K562 (cell line): ENCODE measurements around the gene PPIE. TPM values are rescaled to one million over a fixed set of nuclear protein-coding genes. Genes with fewer than 3 reads are reported as not detected.

Experiments used
- ARID1B ChIP-seq: fragments of 450-650 bp; IDR thresholded peaks from 2 replicates; pipeline ENCODE4 v1.6.1; 2016; ENCODE audit warnings: antibody characterized with exemption, mild to moderate bottlenecking, inconsistent platforms
- CHD1 ChIP-seq: fragments of 200-600 bp; sonication (generic); IDR thresholded peaks from one replicate; pipeline ENCODE4 v1.6.1; 2012; ENCODE audit warnings: mild to moderate bottlenecking, moderate library complexity, low read length, inconsistent platforms
- ETS2 ChIP-seq: IDR thresholded peaks from 2 replicates; pipeline ENCODE4 v1.6.1; 2016; ENCODE audit warnings: borderline replicate concordance, missing genetic modification characterization, mild to moderate bottlenecking, moderate library complexity, missing compliant biosample characterization; ENCODE audit not compliant: poor library complexity, severe bottlenecking
- HDAC3 ChIP-seq: fragments of 450-650 bp; IDR thresholded peaks from 2 replicates; pipeline ENCODE4 v1.6.1; 2018; ENCODE audit warnings: borderline replicate concordance, mild to moderate bottlenecking, moderate library complexity; ENCODE audit not compliant: partially characterized antibody
- ILK ChIP-seq: fragments of 450-650 bp; IDR thresholded peaks from 2 replicates; pipeline ENCODE4 v1.6.1; 2016; ENCODE audit warnings: missing genetic modification characterization, low read depth, mild to moderate bottlenecking, missing compliant biosample characterization, moderate library complexity, borderline replicate concordance
- MCM7 ChIP-seq, 2 experiments: fragments of 450-650 bp; IDR thresholded peaks; 2 replicates each; pipeline ENCODE4 v1.6.1; 2016 to 2018
- MTA3 ChIP-seq: fragments of 450-650 bp; formaldehyde crosslinking; IDR thresholded peaks from 2 replicates; pipeline ENCODE4 v1.6.1; 2017; ENCODE audit warnings: mild to moderate bottlenecking, borderline replicate concordance
- NFYB ChIP-seq: IDR thresholded peaks from 2 replicates; pipeline ENCODE4 v1.6.1; 2011; ENCODE audit warnings: mild to moderate bottlenecking, moderate library complexity; ENCODE audit not compliant: insufficient read length; ENCODE audit errors: extremely low read depth
- NR2C2 ChIP-seq, 2 experiments: fragments of 200-800 bp in 1 of 2; sonication (Bioruptor generic) in 1 of 2; sonication (generic) in 1 of 2; formaldehyde crosslinking in 1 of 2; IDR thresholded peaks; 2 replicates each; pipeline versions ENCODE4 v1.6.1 to v1.8.0; 2016 to 2022; ENCODE audit warnings: mild to moderate bottlenecking in 1 of 2, missing compliant biosample characterization in 1 of 2, missing genetic modification characterization in 1 of 2, missing genetic modification reagents in 1 of 2
- POLR2AphosphoS2 ChIP-seq: IDR thresholded peaks from 2 replicates; pipeline ENCODE4 v1.6.1; 2012; ENCODE audit warnings: low read length, improper control_type of control experiment
- RBM39 ChIP-seq: fragments of 200-400 bp; formaldehyde crosslinking; optimal IDR thresholded peaks from 2 replicates; pipeline ENCODE3; 2018; ENCODE audit warnings: low read depth, low read length
- WHSC1 ChIP-seq: IDR thresholded peaks from one replicate; pipeline ENCODE4 v1.6.1; 2012; ENCODE audit warnings: low read length, control low read depth, inconsistent platforms
- polyA plus RNA-seq, 8 experiments: library from polyadenylated mRNA; depleted of rRNA in 4 of 8; stranded (reverse) in 5 of 8; unstranded in 3 of 8; fragments of >200 nt; fragmentation: Nextera tagmentation in 2 of 8; fragmentation: Illumina TruSeq in 1 of 8; extraction: Ambion mirVana in 2 of 8; extraction: Trizol in 1 of 8; gene quantifications; 2 replicates each; pipeline versions ENCODE4 v1.2.1 to v1.2.3, GENCODE V29; 2011 to 2014; ENCODE audit warnings: inconsistent platforms in 1 of 8, missing spikeins in 1 of 8
- total RNA-seq, 7 experiments: library from RNA; depleted of rRNA in 6 of 7; stranded (reverse); fragments of >200 nt in 6 of 7; fragmentation: Illumina TruSeq in 2 of 7; extraction: Trizol in 2 of 7; gene quantifications; 2 replicates each; pipeline versions ENCODE4 v1.2.1 to v1.2.3, GENCODE V29; 2011 to 2021; ENCODE audit warnings: low replicate concordance in 1 of 7
- TF ChIP-seq, protein P1 (sequence below): sonication (generic); formaldehyde crosslinking; IDR thresholded peaks from 2 replicates; pipeline ENCODE4 v1.8.0; 2022; ENCODE audit warnings: mild to moderate bottlenecking, missing genetic modification reagents, borderline replicate concordance
- TF ChIP-seq, protein P2 (sequence below), 2 experiments: IDR thresholded peaks; 2 replicates each; pipeline ENCODE4 v1.6.1; 2012; ENCODE audit warnings: improper control_type of control experiment in 2 of 2, low read depth in 2 of 2, low read length in 2 of 2, borderline replicate concordance in 1 of 2
- TF ChIP-seq, protein P3 (sequence below): fragments of 250-450 bp; sonication (Bioruptor Pico); IDR thresholded peaks from 2 replicates; pipeline ENCODE4 v1.4.0; 2020

Gene PPIE
- total and polyA plus RNA-seq, 9 of the 15 experiments (the other 6 are each of a cell fraction or from before 2014, with no cell fraction given) = 75.4 to 444 (median 131) TPM

DNA sequence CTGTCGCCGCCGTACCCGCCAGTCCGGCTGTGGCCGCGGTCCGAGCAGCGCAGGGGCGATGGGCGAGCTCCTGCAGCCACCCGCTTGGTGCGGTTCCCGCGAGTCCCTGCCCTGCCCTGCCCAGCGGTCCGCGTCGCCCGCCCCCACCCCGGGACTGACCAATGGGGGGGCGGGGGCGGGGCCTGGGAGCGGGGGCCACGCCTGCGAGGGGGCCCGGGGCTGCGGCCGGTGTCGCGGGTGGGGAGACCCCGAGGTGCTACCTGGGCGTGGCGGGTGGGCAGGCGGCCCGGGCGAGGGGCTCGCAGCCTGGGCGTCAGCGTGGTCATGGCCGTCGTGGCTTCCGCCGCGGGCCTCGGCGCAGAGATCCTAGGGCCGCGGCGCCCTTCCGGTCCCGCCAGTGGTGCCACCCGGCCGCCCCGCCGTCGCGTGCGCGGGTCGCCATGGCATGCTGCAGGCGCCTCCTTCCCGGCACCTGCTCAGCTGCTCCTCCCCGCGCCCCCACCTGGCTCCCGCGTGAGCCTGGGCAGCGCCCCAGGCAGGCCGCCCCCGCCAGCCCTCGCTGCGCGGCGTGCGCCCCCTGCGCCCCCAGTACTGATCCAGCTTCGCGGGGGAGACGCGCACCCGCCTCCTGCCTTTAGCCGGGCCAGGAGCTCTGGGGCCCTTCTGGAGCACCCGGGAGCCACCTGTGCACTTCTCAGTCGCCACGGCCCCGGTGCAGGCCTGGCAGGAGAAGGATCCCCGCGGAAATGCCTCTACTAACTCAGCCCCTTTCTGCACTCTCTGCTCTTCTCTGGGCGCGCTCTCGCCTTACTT lies 50.3 kb downstream of the PPIE start, which contains the start of gene BMP8B (continued):
- TF ChIP-seq, protein P1, sequence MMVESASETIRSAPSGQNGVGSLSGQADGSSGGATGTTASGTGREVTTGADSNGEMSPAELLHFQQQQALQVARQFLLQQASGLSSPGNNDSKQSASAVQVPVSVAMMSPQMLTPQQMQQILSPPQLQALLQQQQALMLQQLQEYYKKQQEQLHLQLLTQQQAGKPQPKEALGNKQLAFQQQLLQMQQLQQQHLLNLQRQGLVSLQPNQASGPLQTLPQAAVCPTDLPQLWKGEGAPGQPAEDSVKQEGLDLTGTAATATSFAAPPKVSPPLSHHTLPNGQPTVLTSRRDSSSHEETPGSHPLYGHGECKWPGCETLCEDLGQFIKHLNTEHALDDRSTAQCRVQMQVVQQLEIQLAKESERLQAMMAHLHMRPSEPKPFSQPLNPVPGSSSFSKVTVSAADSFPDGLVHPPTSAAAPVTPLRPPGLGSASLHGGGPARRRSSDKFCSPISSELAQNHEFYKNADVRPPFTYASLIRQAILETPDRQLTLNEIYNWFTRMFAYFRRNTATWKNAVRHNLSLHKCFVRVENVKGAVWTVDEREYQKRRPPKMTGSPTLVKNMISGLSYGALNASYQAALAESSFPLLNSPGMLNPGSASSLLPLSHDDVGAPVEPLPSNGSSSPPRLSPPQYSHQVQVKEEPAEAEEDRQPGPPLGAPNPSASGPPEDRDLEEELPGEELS (CRISPR knock-in tag) = peak; percentile 39; the same call in 1 of the 2 replicates
- no peak for TF ChIP-seq ARID1B
- TF ChIP-seq, protein P2, sequence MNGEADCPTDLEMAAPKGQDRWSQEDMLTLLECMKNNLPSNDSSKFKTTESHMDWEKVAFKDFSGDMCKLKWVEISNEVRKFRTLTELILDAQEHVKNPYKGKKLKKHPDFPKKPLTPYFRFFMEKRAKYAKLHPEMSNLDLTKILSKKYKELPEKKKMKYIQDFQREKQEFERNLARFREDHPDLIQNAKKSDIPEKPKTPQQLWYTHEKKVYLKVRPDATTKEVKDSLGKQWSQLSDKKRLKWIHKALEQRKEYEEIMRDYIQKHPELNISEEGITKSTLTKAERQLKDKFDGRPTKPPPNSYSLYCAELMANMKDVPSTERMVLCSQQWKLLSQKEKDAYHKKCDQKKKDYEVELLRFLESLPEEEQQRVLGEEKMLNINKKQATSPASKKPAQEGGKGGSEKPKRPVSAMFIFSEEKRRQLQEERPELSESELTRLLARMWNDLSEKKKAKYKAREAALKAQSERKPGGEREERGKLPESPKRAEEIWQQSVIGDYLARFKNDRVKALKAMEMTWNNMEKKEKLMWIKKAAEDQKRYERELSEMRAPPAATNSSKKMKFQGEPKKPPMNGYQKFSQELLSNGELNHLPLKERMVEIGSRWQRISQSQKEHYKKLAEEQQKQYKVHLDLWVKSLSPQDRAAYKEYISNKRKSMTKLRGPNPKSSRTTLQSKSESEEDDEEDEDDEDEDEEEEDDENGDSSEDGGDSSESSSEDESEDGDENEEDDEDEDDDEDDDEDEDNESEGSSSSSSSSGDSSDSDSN (IDR thresholded peaks at IDR 0.05; ENCODE audit: borderline replicate concordance in 1 of 2, low read depth in 2 of 2, low read length in 2 of 2) = 0 out of 4 replicates have a peak, but pooled peaks of 1 of the 2 experiments have one; percentile 27
- TF ChIP-seq MTA3 = 0 out of 2 replicates have a peak, but pooled peaks have one; percentile 50
- no peak for TF ChIP-seq POLR2AphosphoS2
- TF ChIP-seq CHD1 = no peak
- no peak for TF ChIP-seq RBM39
- peak; percentile 52; the same call in 1 of the 2 replicates for TF ChIP-seq NR2C2 (CRISPR knock-in tag; IDR thresholded peaks at IDR 0.05)
- TF ChIP-seq NR2C2 (tag; IDR thresholded peaks at IDR 0.05) = peak; percentile 53; the same call in 1 of the 2 replicates
- TF ChIP-seq ETS2 (tag) = peak; percentile 47
- no peak for TF ChIP-seq HDAC3
- TF ChIP-seq WHSC1 = no peak
- TF ChIP-seq MCM7 (IDR thresholded peaks at IDR 0.05) = no peak
- TF ChIP-seq, protein P3, sequence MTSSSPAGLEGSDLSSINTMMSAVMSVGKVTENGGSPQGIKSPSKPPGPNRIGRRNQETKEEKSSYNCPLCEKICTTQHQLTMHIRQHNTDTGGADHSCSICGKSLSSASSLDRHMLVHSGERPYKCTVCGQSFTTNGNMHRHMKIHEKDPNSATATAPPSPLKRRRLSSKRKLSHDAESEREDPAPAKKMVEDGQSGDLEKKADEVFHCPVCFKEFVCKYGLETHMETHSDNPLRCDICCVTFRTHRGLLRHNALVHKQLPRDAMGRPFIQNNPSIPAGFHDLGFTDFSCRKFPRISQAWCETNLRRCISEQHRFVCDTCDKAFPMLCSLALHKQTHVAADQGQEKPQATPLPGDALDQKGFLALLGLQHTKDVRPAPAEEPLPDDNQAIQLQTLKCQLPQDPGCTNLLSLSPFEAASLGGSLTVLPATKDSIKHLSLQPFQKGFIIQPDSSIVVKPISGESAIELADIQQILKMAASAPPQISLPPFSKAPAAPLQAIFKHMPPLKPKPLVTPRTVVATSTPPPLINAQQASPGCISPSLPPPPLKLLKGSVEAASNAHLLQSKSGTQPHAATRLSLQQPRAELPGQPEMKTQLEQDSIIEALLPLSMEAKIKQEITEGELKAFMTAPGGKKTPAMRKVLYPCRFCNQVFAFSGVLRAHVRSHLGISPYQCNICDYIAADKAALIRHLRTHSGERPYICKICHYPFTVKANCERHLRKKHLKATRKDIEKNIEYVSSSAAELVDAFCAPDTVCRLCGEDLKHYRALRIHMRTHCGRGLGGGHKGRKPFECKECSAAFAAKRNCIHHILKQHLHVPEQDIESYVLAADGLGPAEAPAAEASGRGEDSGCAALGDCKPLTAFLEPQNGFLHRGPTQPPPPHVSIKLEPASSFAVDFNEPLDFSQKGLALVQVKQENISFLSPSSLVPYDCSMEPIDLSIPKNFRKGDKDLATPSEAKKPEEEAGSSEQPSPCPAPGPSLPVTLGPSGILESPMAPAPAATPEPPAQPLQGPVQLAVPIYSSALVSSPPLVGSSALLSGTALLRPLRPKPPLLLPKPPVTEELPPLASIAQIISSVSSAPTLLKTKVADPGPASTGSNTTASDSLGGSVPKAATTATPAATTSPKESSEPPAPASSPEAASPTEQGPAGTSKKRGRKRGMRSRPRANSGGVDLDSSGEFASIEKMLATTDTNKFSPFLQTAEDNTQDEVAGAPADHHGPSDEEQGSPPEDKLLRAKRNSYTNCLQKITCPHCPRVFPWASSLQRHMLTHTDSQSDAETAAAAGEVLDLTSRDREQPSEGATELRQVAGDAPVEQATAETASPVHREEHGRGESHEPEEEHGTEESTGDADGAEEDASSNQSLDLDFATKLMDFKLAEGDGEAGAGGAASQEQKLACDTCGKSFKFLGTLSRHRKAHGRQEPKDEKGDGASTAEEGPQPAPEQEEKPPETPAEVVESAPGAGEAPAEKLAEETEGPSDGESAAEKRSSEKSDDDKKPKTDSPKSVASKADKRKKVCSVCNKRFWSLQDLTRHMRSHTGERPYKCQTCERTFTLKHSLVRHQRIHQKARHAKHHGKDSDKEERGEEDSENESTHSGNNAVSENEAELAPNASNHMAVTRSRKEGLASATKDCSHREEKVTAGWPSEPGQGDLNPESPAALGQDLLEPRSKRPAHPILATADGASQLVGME (CRISPR knock-in tag) = 0 out of 2 replicates have a peak, but pooled peaks have one; percentile 21
- no peak for TF ChIP-seq ILK (tag)
- TF ChIP-seq NFYB = peak; percentile 49
